Measurements from ENCODE around the gene KRT6B. TPM values are rescaled to one million over a fixed set of nuclear protein-coding genes. Genes with fewer than 3 reads are reported as not detected.
"Not testable (repeated sequence)": the region's sequence is repeated elsewhere in the genome, so short reads cannot be mapped to it uniquely, and the experiment has no call there.

The KRT6B gene
- total RNA-seq, 2 donors from 2014 or later = not detected

DNA sequence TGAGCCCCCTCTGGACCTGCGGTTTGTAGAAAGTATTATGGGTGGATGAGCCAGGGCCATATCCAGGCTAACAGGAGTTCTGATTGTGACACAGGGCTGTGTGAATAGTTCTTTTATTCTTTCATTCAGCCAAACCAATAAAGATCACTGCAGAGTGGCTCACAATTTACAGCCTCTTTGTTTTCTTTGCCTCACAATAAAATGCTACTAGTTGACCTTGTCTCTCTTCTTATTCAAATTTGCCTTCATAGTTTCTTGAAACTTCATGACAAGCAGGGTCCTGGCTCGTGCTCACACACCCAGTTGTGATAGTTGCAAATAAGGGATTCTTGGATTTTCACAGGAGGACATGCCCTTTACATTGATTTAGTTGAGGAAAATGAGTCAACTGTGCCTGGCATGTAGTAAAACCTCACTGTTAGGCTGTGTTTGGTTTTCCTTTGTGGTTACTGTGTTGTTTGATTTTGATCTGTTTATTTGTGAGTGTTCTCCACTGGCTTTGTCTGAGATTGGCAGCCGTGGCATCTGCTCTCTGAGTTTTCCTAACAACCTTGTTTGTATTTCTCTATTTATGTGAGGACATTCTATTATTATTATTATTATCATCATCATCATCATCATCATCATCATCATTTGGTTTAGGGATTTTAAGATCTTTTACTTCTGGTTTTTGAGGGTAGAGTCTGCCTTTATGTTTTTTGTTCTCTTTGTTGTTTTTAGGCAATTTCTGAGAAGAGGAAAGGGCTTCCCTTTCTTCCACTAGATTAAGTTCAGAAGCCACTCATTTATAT, 2.7 kb upstream of the KRT6B start:
- no peak overlapping the region for H3K4me3 Mint-ChIP-seq
- ATAC-seq (no peak), DNase-seq (ENCODE audit: low spot score) (no peak)
- no peaks in the 10 kb centered on the region for H3K9me3 Mint-ChIP-seq
- H3K27ac Mint-ChIP-seq = no peak overlapping the region
- no peaks in the 10 kb centered on the region for H3K36me3 Mint-ChIP-seq
- H3K4me1 Mint-ChIP-seq (ENCODE audit: low read depth in 2 of 2) = peaks cover 14 to 18% of the 10 kb centered on the region in 2 donors
- peaks cover 0 to 4% of the 10 kb centered on the region in 2 donors for H3K27me3 Mint-ChIP-seq

DNA sequence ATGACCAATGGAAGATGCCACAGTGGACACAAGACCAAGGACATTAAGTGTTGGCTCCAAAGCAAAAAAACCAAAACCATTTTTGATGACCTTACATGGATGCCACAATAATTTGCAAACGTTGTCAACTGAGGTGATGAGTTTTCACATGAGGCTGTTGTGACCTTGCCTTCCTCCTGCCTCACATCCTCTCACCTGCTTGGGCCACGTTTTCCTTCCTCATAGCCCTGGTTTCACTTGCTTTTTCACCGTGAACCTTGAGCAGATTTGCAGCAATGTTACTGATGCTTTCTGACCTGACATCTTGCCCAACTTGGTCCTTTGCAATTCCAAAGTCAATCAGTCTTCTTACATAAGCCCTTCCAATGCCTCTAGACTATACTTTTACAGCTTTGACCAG, 3.7 kb downstream of the KRT6B start:
- Mint-ChIP-seq H3K4me1 (ENCODE audit: low read depth in 2 of 2) (peaks cover 17 to 18% of the 10 kb centered on the region in 2 donors), H3K9me3 (no peaks in the 10 kb centered on the region), H3K4me3 (no peak overlapping the region), H3K27me3 (peaks cover 11% of the 10 kb centered on the region in 2 donors), H3K36me3 (no peaks in the 10 kb centered on the region), H3K27ac (no peak overlapping the region)
- ATAC-seq = no peak
- DNase-seq (ENCODE audit: low spot score) = no peak

DNA sequence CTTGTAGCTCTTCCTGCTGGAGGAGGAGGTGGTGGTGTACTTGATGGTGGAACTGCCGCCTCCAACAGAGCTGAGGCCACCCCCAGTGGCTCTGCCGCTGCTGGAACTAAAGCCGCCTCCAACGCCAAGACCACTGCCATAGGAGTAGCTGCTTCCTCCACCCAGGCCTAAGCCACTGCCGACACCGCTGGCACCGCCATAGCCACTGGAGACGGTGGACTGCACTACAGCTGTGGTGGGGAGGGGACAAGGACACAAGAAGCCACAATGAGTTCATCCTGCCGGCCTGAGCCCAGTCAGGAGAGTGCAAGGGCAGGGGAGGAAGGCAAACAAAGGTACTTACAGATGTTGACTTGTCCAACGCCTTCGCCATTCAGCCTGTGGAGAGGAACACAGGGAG, 4.8 kb downstream of the KRT6B start:
- H3K27ac Mint-ChIP-seq; ATAC-seq; H3K4me3 Mint-ChIP-seq; DNase-seq (ENCODE audit: low spot score); H3K36me3 Mint-ChIP-seq; H3K9me3 Mint-ChIP-seq: not testable (repeated sequence)
- H3K27me3 Mint-ChIP-seq = peaks cover 16 to 21% of the 10 kb centered on the region in 2 donors
- H3K4me1 Mint-ChIP-seq (ENCODE audit: low read depth in 2 of 2) = peaks cover 17 to 18% of the 10 kb centered on the region in 2 donors

DNA sequence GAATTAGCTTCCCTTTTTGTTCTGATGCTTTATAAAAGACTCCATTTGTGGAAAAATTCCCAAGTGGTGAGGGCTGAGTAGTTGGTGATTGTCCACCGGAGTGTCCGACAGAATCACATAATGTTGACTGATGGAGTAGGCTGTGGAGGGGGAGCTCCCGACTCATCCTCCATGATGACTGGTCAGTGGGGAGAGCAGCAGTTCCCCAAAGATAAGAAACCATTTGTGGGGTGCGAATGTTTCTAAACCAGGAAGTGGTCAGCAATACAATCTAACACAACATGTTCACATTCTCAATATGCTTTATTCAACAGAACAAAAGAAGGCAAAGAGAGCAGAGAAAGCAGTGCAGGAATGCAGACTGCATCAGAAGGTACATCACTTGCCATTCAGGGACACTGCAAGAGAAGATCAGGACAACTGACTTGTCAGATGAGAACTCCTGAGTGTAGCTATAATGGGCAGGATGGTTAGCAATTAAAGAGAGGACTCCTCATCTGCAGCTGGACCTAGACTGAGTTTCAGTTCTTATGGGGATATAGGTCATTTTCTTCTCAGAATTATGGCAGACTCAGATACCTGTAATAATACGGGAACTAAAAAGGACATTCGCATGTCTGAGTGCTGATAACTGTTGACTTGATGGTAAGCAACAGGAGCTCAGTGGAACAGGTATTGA, 5.4 kb downstream of the KRT6B start:
- Mint-ChIP-seq H3K27me3 (peaks cover 18 to 25% of the 10 kb centered on the region in 2 donors), H3K27ac (peak overlapping the region in 1 of 2 donors; percentile 1), H3K4me3 (peak overlapping the region; percentile 13), H3K4me1 (ENCODE audit: low read depth in 2 of 2) (peaks cover 17 to 18% of the 10 kb centered on the region in 2 donors), H3K36me3 (no peaks in the 10 kb centered on the region), H3K9me3 (no peaks in the 10 kb centered on the region)
- ATAC-seq (no peak), DNase-seq (ENCODE audit: low spot score) (no peak)

DNA sequence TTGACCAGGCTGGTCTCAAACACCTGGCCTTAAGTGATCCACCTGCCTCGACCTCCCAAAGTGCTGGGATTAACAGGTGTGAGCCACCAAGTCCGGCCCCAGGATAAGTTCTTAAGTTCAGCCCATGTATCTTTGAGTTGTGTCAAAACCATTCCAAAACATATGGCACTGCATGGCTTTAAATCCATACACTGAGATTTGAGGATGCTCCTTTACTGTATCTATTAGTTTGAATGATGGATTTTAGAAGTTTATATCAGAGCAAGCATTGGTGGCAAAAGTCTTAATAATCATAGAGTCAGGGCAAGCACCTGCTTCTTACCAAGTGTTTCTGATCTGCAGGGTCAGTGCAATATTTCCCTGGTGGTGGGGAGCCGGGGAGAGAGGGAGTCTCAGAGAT, 6.1 kb downstream of the KRT6B start:
- Mint-ChIP-seq H3K9me3 (no peaks in the 10 kb centered on the region), H3K4me3 (no peak overlapping the region), H3K4me1 (ENCODE audit: low read depth in 2 of 2) (peaks cover 17 to 18% of the 10 kb centered on the region in 2 donors), H3K27ac (peak overlapping the region in 1 of 2 donors; percentile 1), H3K36me3 (no peaks in the 10 kb centered on the region), H3K27me3 (peaks cover 18 to 25% of the 10 kb centered on the region in 2 donors)
- no peak for ATAC-seq
- DNase-seq (ENCODE audit: low spot score) = no peak

DNA sequence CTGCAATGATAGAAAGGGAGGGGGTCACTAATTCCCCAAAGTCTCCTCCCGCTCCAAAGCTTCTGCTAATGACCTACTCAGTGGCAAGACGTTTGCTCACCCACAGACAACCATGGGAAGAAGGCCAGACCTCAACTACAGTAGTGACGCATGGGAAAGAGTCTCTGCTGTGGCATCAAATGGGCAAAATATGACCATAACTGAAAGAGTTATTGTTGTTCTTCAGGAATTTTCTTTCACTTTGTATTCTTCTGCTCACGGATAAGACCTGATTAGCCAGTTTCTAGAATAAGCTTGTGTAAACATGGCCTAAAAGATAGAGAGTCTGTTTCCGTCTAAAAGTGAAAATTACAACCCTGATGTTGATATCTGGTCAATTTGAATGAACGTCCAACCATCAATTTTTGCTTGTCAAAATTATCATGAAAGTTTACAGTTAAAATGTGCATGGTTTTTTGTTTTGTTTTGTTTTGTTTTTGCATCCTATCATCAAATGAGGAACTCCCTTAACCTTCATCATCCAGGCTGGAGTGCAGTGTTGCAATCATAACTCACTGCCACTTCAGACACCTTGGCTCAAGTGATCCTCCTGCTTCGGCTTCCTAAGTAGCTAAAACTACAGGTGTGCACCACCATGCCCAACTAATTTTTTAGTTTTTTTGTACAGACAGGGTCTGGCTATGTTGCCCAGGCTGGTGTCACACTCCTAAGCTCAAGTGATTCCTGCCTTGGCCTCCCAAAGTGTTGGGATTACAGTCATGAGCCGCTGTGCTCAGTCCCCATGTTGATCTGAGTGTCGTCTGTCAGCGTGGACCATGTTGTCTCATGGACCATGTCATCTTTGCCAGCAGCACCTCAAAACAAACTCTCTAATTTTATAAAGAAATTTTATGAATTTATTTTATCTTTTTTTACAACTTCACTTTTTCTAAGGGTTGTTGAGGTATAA, 7.0 kb downstream of the KRT6B start:
- H3K4me1 Mint-ChIP-seq (ENCODE audit: low read depth in 2 of 2) = peaks cover 17 to 18% of the 10 kb centered on the region in 2 donors
- H3K9me3 Mint-ChIP-seq = no peaks in the 10 kb centered on the region
- ATAC-seq (no peak), DNase-seq (ENCODE audit: low spot score) (no peak)
- H3K27ac Mint-ChIP-seq = no peak overlapping the region
- no peaks in the 10 kb centered on the region for H3K36me3 Mint-ChIP-seq
- peaks cover 18 to 25% of the 10 kb centered on the region in 2 donors for H3K27me3 Mint-ChIP-seq
- H3K4me3 Mint-ChIP-seq = no peak overlapping the region

DNA sequence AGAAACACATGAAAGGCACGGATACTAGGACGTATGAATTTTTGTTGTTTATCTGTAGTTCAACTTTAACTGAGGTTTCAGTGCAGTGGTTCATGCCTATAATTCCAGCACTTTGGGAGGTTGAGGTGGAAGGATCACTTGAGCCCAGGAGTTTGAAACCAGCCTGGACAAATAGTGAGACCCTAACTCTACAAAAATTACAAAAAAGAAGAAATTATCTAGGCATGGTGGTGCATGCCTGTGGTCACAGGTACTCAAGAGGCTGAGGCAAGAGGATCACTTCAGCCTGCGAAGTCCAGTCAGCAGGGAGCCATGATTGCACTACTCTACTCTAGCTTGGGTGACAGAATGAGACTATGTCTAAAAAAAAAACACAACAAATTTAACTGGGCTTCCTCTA, 8.0 kb downstream of the KRT6B start:
- no peak for ATAC-seq
- no peak for DNase-seq (ENCODE audit: low spot score)
- H3K27me3 Mint-ChIP-seq = peaks cover 18 to 25% of the 10 kb centered on the region in 2 donors
- H3K9me3 Mint-ChIP-seq = no peaks in the 10 kb centered on the region
- H3K27ac Mint-ChIP-seq = no peak overlapping the region
- H3K4me3 Mint-ChIP-seq = no peak overlapping the region
- H3K36me3 Mint-ChIP-seq = no peaks in the 10 kb centered on the region
- H3K4me1 Mint-ChIP-seq (ENCODE audit: low read depth in 2 of 2) = peaks cover 17 to 18% of the 10 kb centered on the region in 2 donors

DNA sequence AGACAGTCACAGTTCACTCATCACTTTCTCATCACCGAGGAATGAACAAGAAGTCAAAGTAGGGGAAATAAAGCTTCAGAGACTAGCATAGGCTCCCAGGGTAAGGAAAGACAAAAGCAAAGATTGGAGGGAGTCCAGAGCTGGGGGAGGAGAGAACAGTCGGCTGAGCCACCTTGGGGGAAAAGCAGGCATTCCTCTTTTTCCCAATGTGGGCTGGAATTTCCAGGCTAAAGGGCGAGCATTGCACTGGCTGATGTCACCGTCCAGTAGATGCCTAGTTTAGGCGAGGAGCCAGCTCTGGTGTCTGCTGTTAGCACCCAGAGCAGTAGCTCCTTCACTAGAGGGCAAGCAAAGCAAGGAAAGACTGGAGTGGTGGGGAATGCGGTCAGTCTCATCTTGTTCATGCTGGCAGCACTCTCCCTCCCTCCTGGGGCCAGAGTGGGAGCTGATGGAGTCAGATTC, 9.3 kb downstream of the KRT6B start:
- peaks cover 12 to 20% of the 10 kb centered on the region in 2 donors for H3K27me3 Mint-ChIP-seq
- no peak overlapping the region for H3K4me3 Mint-ChIP-seq
- H3K36me3 Mint-ChIP-seq = no peaks in the 10 kb centered on the region
- peaks cover 11 to 12% of the 10 kb centered on the region in 2 donors for H3K4me1 Mint-ChIP-seq (ENCODE audit: low read depth in 2 of 2)
- ATAC-seq (no peak), DNase-seq (ENCODE audit: low spot score) (no peak)
- H3K9me3 Mint-ChIP-seq = no peaks in the 10 kb centered on the region
- H3K27ac Mint-ChIP-seq = no peak overlapping the region

DNA sequence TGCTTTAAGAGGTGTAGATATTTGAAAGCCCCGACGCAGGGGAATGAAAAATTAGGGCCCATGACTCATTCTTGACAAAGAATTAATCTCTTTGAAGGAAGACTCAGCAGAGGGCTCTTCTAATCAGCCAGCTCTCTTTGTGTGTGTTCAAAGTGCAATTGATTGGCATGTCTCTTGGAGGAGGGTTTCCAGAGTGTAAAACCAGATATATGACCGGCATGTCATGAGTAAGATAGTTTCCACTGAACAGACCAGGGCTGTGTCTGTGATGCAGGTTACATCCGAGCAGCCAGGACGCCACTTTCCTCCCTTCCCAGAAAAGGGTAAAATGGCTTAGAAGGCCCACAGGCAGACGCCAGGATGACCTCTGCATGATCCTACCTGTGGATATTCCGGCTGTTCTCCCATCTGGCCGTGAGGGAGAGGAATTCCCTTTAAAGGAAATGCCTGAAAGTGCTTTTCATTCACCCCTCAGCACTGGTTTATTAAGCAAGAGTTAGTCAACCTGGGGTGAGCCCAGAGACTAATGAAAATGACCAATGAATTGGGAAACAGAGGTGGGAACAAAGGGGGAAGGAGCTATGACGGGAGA, 10.5 kb downstream of the KRT6B start:
- no peak for DNase-seq (ENCODE audit: low spot score)
- peaks cover 16 to 20% of the 10 kb centered on the region in 2 donors for H3K27me3 Mint-ChIP-seq
- no peak overlapping the region for H3K4me3 Mint-ChIP-seq
- peaks cover 6 to 7% of the 10 kb centered on the region in 2 donors for H3K4me1 Mint-ChIP-seq (ENCODE audit: low read depth in 2 of 2)
- no peaks in the 10 kb centered on the region for H3K36me3 Mint-ChIP-seq
- no peak for ATAC-seq
- H3K9me3 Mint-ChIP-seq = no peaks in the 10 kb centered on the region
- no peak overlapping the region for H3K27ac Mint-ChIP-seq

DNA sequence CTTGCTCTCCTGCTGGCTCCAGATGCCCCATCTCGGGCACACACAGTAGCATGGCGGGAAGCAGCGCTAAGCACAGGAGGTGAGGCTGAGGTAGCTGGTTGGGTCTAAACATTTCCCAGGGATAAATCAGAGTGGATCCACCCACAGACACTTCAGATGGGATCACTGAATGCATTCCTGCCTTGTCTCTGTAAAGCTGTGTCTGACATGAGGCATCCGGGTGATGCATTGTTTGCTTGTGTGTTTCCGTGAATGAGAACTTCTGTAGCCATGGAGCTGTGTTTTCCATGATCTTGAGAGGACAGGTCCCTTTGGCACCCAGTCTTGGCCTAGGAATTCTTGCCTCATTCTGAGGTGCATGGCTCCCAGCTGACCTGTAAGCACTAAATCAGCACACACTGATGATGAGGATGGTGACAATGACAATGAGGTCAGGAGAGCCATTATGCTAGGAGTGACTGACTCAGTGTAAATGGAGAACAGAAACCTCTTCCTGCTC, 11.1 kb downstream of the KRT6B start:
- no peaks in the 10 kb centered on the region for H3K9me3 Mint-ChIP-seq
- no peak overlapping the region for H3K27ac Mint-ChIP-seq
- H3K4me1 Mint-ChIP-seq (ENCODE audit: low read depth in 2 of 2) = peaks cover under 1 to 1% of the 10 kb centered on the region in 2 donors
- H3K4me3 Mint-ChIP-seq = no peak overlapping the region
- no peaks in the 10 kb centered on the region for H3K36me3 Mint-ChIP-seq
- peaks cover 16 to 20% of the 10 kb centered on the region in 2 donors for H3K27me3 Mint-ChIP-seq
- DNase-seq (ENCODE audit: low spot score) (no peak), ATAC-seq (no peak)

DNA sequence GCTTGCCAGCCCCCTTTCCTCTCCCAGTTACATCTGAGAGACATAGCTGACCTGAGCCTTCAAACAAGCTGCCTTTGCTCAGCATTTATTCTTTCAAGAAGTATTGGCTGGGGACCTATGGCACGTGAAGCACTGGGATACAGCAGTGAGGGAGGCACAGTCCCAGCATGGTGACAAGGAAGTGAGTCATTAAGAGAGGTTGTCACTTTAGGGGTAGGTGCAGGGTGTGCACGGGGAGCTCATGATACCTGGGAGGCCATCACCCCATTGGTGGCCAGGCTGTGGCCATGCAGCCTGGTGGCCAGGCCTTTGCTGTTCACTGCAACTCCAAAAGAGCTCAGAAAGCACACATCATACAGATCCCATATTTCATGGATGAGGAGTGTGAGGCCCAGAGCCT, 12.1 kb downstream of the KRT6B start:
- DNase-seq (ENCODE audit: low spot score) (no peak), ATAC-seq (no peak)
- Mint-ChIP-seq H3K4me3 (no peak overlapping the region), H3K27me3 (peaks cover 16 to 20% of the 10 kb centered on the region in 2 donors), H3K27ac (no peak overlapping the region), H3K9me3 (no peaks in the 10 kb centered on the region), H3K36me3 (no peaks in the 10 kb centered on the region), H3K4me1 (ENCODE audit: low read depth in 2 of 2) (no peaks in the 10 kb centered on the region)

DNA sequence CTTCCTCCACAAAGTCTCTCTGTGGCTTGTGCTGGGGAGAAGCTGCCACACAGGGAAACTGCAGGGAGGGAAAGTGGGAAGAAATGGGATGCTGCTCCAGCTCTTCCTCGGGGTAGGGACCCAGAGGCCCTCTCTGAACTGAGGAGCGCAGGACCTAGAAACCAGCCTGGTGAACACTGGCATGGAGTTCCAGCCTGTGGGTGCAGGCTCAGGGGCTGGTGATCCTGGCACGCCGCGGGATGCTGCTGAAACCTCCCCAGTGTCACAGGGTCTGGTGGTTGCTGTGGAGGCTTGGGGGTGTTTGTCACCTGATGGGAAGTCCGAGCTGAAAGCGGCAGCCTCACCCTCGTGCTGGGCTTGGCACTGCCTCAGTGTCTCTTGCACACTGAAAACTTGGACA, 12.5 kb downstream of the KRT6B start:
- ATAC-seq (no peak), DNase-seq (ENCODE audit: low spot score) (peak; percentile 29)
- H3K27ac Mint-ChIP-seq = no peak overlapping the region
- H3K4me3 Mint-ChIP-seq = no peak overlapping the region
- no peaks in the 10 kb centered on the region for H3K4me1 Mint-ChIP-seq (ENCODE audit: low read depth in 2 of 2)
- H3K9me3 Mint-ChIP-seq = no peaks in the 10 kb centered on the region
- peaks cover 20% of the 10 kb centered on the region in 2 donors for H3K27me3 Mint-ChIP-seq
- no peaks in the 10 kb centered on the region for H3K36me3 Mint-ChIP-seq

Data from natural killer cell treated with Interleukin-12 subunit alpha and Interleukin-12 subunit beta and Interleukin-15 and Interleukin-18, amount 100 ng/mL, for 72 hours (primary cell).